ENCODE measurements around the gene DIPK1C.

DIPK1C gene

GRCh38 chr18:74480149-74480651, 23.1 kb upstream of the DIPK1C start:
- DNase-seq: no peak

GRCh38 chr18:74479486-74480148, 22.5 kb upstream of the DIPK1C start:
- DNase-seq: no peak

- no peak for DNase-seq
Measured at GRCh38 chr18:74478880-74479279, 21.8 kb upstream of the DIPK1C start.

GRCh38 chr18:74478316-74478715, 21.2 kb upstream of the DIPK1C start:
- DNase-seq: no peak

GRCh38 chr18:74477771-74478170, 20.7 kb upstream of the DIPK1C start:
- no peak for DNase-seq

GRCh38 chr18:74476140-74476539, 19.0 kb upstream of the DIPK1C start:
- DNase-seq: no peak

GRCh38 chr18:74473976-74474640, 17.0 kb upstream of the DIPK1C start:
- DNase-seq: no peak

GRCh38 chr18:74472312-74472711, 15.2 kb upstream of the DIPK1C start:
- no peak for DNase-seq

GRCh38 chr18:74468547-74469061, 11.5 kb upstream of the DIPK1C start:
- DNase-seq: no peak

GRCh38 chr18:74465775-74466174, 8.7 kb upstream of the DIPK1C start:
- DNase-seq: no peak

GRCh38 chr18:74463983-74464382, 6.9 kb upstream of the DIPK1C start:
- DNase-seq: no peak

- DNase-seq: no peak
Measured at GRCh38 chr18:74463254-74463653, 6.1 kb upstream of the DIPK1C start.

GRCh38 chr18:74460825-74461224, 3.7 kb upstream of the DIPK1C start:
- DNase-seq: no peak

GRCh38 chr18:74459889-74460288, 2.8 kb upstream of the DIPK1C start:
- no peak for DNase-seq

GRCh38 chr18:74457725-74458421, 765 bp upstream of the DIPK1C start:
- no peak for DNase-seq

- no peak for DNase-seq
Measured at GRCh38 chr18:74456349-74457042, 612 bp downstream of the DIPK1C start.

GRCh38 chr18:74456017-74456348, 1.1 kb downstream of the DIPK1C start:
- no peak for DNase-seq

- no peak for DNase-seq
Measured at GRCh38 chr18:74455386-74455785, 1.7 kb downstream of the DIPK1C start.

- no peak for DNase-seq
Measured at GRCh38 chr18:74454279-74454751, 2.8 kb downstream of the DIPK1C start.

- DNase-seq: no peak
Measured at GRCh38 chr18:74453642-74454198, 3.4 kb downstream of the DIPK1C start.

GRCh38 chr18:74453016-74453566, 4.0 kb downstream of the DIPK1C start:
- no peak for DNase-seq

GRCh38 chr18:74451148-74451547, 6.0 kb downstream of the DIPK1C start:
- DNase-seq: no peak
